Epithelial cell of proximal tubule (primary cell): ENCODE data around the gene CERS1. TPM values are rescaled to one million over a fixed set of nuclear protein-coding genes. Genes with fewer than 3 reads are reported as not detected.
A peak's percentile ranks its signal among the peaks of the same experiment; 100 is the strongest.

ENCODE experiments used
- DNase-seq: peaks from one replicate; pipeline ENCODE4 v3.0.0-alpha.2; 2011; ENCODE audit warnings: low read depth
- H3K4me3 ChIP-seq: 2 replicates; pipeline ENCODE4 v1.5.1; 2011; ENCODE audit warnings: low read depth, mild to moderate bottlenecking, low read length
- CTCF ChIP-seq: conservative IDR thresholded peaks from 2 replicates; pipeline ENCODE4 v1.5.1; 2012; ENCODE audit warnings: low read depth, mild to moderate bottlenecking, low read length
- total RNA-seq: library from RNA; depleted of rRNA; stranded (reverse); fragments of >200 nt; gene quantifications from 2 replicates; pipeline ENCODE4 v1.2.3, GENCODE V29; 2015

CERS1 gene
- total RNA-seq, 1 donor from 2014 or later, result 2.0 TPM

DNA sequence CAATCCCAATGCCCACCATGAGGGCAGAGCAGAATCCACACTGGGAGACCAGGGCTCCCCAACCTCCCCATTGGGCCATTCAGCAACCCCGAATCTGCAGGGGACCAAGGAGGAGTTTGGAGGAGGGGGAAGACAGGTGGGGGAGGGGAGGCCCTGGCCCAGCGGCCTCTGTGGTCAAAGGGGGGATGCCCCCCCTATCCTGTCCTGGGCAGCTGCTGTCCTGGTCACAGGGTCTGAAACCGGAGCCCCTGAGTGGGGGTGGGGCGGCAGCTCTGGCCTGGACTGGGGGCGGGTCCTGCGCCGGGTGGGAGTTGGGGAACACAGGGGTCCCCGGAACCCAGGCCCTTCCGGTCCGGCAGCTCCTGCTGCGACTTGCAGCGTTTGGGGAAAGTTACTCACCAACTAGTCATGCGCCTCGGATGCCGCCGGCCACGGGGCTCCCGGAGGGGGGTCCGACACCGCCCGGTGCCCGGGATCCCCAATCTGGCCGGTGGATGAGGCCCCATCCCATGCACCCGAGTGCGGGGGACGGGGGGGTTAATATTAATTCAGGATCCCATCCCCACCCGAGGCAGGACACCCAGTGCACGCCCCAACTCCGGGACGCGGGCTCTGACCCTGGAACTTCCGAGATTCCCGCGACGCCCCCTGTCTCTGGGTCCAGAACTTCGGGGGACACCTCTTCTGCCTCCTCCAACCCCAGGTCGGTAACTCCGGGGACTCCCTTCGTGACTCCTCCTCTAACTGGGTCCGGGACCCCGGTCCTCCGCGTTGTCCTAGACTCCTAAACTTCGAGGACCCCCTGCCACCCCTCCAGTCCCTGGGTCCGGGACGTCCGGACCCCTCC, 44.2 kb upstream of the CERS1 start:
- no peak for TF ChIP-seq CTCF
- DNase-seq, result no peak
- peak overlapping the region; percentile 98 for H3K4me3 ChIP-seq

DNA sequence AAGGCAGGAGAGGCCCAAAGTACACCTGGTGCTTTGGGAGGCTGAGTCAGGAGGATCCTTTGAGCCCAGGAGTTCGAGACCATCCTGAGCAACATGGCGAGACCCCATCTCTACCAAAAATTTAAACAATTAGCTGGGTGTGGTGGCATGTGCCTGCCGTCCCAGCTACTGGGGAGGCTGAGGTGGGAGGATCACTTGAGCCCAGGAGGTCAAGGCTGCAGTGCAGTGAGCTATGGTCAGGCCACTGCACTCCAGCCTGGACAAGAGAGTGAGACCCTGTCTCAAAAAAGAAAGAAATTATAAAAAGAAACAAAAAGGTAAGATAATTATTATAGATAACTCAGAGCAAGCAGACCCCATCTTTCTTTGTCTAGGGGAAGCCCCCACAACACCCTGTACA, 43.2 kb upstream of the CERS1 start:
- TF ChIP-seq CTCF, result no peak
- peak overlapping the region; percentile 98 for H3K4me3 ChIP-seq
- DNase-seq, result no peak

DNA sequence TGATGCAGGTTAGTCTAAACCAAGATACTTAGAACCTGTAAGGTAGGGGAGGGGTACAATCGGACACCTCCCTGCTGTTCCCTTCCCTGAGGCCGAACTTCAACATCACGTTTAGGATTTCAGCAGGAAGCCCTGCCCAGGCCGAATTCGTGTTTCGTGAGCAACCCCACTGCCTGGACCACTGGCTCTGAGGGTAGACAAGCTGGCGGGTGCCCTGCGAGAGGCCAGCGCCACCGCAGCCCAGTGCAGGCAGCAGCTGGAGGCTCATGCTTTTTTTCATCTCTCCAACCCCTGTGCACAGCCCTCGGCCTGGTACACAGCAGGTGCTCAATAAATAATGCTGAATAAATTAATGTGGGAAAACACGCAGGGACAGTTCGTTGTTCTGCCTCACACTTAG, 37.3 kb upstream of the CERS1 start:
- TF ChIP-seq CTCF, result no peak
- DNase-seq, result no peak
- H3K4me3 ChIP-seq, result no peak overlapping the region

- TF ChIP-seq CTCF, result no peak
- H3K4me3 ChIP-seq, result no peak overlapping the region
- no peak for DNase-seq
These were observed 36.4 kb upstream of the CERS1 start for GRCh38 chr19:18932216-18932841.

GRCh38 chr19:18931316-18932162, 35.6 kb upstream of the CERS1 start:
- no peak overlapping the region for H3K4me3 ChIP-seq
- no peak for TF ChIP-seq CTCF
- no peak for DNase-seq

DNA sequence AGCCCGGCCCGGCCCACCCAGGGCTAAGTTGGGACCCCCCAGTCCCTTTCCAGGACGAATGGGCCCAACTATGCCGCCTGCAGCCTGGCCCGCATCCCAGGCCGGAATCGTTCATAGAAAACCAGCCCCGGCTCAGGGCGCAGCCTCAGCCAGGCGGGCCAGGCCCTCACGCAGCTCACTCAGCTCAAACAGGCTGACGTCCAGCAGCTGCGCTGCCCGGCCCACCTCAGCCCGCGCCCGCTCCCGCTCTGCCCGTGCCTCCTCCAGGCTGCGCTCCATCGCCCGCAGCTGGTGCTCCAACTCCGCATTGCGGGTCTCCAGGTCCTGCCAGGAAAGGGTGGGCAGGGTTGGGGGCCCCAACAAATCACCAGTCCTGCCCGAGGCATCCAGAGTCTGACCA, 33.4 kb upstream of the CERS1 start:
- no peak for DNase-seq
- TF ChIP-seq CTCF, result no peak
- H3K4me3 ChIP-seq, result no peak overlapping the region
